ENCODE measurements around the gene MPPED2. TPM values are rescaled to one million over a fixed set of nuclear protein-coding genes. Genes with fewer than 3 reads are reported as not detected.

MPPED2 gene
- not detected in 5 replicates for total RNA-seq (2022; extraction: Qiagen RNA extraction; ENCODE audit: low read depth)

GRCh38 chr11:30586251-30587144, at the start of gene MPPED2:
TSS of gene MPPED2 (minus strand) at chr11:30586353. CDS start at chr11:30580373, 5,980 bp downstream.

Measured in A549 treated with CpdA at 1 μM for 4 hours (cell line).